Colonic mucosa (tissue), 4 donors: Measurements from ENCODE around the gene POMGNT1. TPM values are rescaled to one million over a fixed set of nuclear protein-coding genes. Genes with fewer than 3 reads are reported as not detected.

Experiments
- DNase-seq: peaks from one replicate; pipeline ENCODE4 v3.0.0-alpha.2; 2020
- H3K27ac ChIP-seq: fragments of 200-600 bp; one replicate; pipeline ENCODE4 v1.8.0; 2021
- H3K27me3 ChIP-seq: fragments of 200-600 bp; one replicate; pipeline ENCODE4 v1.8.0; 2021
- H3K36me3 ChIP-seq: fragments of 200-600 bp; one replicate; pipeline ENCODE4 v1.8.0; 2021
- H3K4me1 ChIP-seq: fragments of 200-600 bp; one replicate; pipeline ENCODE4 v1.8.0; 2021; ENCODE audit warnings: mild to moderate bottlenecking
- H3K4me3 ChIP-seq: fragments of 200-600 bp; one replicate; pipeline ENCODE4 v1.8.0; 2021
- H3K9ac ChIP-seq, 2 donors: one replicate each; pipeline ENCODE4 v1.7.0; 2013; ENCODE audit warnings: control low read depth in 2 of 2, low read depth in 2 of 2, low read length in 2 of 2
- H3K9me3 ChIP-seq: fragments of 200-600 bp; one replicate; pipeline ENCODE4 v1.8.0; 2021
- intact Hi-C: fragments of 100-400 bp; cut with DNase I; formaldehyde crosslinking; loops from one replicate; pipeline ENCODE4 v1.14.1; 2022
- total RNA-seq, 2 donors: library from RNA; stranded (reverse); fragmentation: NEBNext Ultra II Directional in 1 of 2; extraction: Animal tissue kit (Norgen Biotek cat#: 25700) in 1 of 2; gene quantifications; one replicate each; pipeline ENCODE4 v1.2.1, GENCODE V29; 2021
- TF ChIP-seq, protein P1 (sequence below): fragments of 200-600 bp; IDR thresholded peaks from one replicate; pipeline ENCODE4 v1.8.0; 2022; ENCODE audit warnings: antibody characterized with exemption, mild to moderate bottlenecking
- donor health status: healthy.
- donor health status: DM: no; HTN: no; CAD: no.
- donor health status: DM: no; HTN: no; CAD: no.

Gene POMGNT1
- total RNA-seq, 2 donors from 2014 or later = 20.9 to 38.9 TPM

DNA sequence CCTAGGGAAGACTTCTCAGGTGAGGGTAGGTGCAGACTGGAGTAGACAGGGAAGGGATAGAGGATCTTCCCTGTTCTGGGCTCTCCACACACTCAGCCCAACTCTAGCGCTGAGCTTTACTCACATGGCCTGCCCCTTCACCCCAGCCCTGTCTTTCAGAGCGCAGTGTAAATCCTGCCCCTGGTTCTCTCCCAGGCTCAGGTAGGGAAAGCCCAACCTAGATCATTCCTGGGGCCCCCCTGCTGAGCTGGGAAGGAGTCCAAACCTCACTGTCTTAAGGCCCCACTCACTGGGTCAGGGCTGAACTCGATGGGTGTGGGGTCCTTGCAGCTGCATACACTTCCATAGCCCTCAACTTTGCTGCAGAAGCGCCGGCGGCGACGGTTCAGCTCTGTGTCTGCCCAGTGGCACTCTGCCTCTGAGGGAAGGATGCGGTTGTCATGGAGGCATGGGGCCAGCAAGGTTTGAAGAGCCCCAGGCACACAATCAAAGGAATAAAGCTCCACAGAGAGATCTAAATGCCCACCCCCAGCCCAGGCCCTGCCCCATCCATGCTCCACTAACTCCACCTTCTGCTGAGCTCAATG, 4.2 kb downstream of the POMGNT1 start:
- Histone ChIP-seq H3K9me3 (no peaks in the 10 kb centered on the region), H3K9ac (no peak overlapping the region), H3K27ac (no peak overlapping the region), H3K36me3 (peaks cover 5% of the 10 kb centered on the region), H3K4me3 (no peak overlapping the region), H3K4me1 (peaks cover 11% of the 10 kb centered on the region), H3K27me3 (no peaks in the 10 kb centered on the region)
- no peak for DNase-seq
- intact Hi-C loops = no loop called here
- TF ChIP-seq, protein P1, sequence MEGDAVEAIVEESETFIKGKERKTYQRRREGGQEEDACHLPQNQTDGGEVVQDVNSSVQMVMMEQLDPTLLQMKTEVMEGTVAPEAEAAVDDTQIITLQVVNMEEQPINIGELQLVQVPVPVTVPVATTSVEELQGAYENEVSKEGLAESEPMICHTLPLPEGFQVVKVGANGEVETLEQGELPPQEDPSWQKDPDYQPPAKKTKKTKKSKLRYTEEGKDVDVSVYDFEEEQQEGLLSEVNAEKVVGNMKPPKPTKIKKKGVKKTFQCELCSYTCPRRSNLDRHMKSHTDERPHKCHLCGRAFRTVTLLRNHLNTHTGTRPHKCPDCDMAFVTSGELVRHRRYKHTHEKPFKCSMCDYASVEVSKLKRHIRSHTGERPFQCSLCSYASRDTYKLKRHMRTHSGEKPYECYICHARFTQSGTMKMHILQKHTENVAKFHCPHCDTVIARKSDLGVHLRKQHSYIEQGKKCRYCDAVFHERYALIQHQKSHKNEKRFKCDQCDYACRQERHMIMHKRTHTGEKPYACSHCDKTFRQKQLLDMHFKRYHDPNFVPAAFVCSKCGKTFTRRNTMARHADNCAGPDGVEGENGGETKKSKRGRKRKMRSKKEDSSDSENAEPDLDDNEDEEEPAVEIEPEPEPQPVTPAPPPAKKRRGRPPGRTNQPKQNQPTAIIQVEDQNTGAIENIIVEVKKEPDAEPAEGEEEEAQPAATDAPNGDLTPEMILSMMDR = no peak

DNA sequence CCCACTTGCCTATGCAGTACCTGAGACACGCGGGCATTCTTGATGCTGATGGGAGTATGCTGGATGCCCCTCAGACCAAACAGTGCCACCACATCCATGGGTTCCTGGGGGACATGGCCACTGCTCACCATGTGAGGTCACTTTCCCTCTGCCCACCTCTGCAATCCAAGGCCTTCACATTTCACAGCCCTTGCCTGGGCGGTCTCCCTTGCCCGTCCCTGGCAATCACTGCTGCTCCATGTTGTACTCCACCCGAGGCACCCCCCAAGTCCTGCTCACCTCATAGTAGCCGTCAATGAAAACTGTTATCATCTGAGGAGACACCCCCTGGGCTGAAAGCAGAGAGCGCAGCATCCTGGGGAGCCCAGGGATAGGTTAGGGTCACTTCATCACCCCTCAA, 4.9 kb downstream of the POMGNT1 start:
- H3K4me3 ChIP-seq = no peak overlapping the region
- H3K9ac ChIP-seq = no peak overlapping the region
- TF ChIP-seq, protein P1 = no peak
- DNase-seq = no peak
- no peak overlapping the region for H3K27ac ChIP-seq
- H3K27me3 ChIP-seq = no peaks in the 10 kb centered on the region
- H3K4me1 ChIP-seq = peaks cover 18% of the 10 kb centered on the region
- peaks cover 5% of the 10 kb centered on the region for H3K36me3 ChIP-seq
- no peaks in the 10 kb centered on the region for H3K9me3 ChIP-seq
- intact Hi-C loops = no loop called here

DNA sequence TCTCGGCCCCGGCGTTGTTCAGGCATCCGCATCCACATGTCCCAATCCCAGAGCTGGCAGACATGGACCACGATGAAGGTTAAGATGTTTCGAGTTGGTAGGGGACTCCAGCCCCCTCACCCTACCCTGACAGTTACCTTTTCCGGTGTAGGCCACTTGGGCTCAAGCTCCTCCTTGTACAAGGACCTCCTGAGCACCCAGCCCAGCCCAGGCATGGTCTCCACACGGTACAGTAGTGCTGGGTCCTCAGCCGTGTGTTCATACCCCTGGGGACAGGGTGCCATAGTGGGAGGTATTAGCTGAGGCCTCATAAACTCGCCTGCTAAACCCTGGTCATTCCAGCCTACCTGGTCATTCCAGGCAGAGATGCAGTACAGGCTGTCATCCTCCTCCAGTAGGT, 6.1 kb downstream of the POMGNT1 start:
- intact Hi-C loops = no loop called here
- TF ChIP-seq, protein P1 = no peak
- H3K36me3 ChIP-seq = peaks cover 5% of the 10 kb centered on the region

DNA sequence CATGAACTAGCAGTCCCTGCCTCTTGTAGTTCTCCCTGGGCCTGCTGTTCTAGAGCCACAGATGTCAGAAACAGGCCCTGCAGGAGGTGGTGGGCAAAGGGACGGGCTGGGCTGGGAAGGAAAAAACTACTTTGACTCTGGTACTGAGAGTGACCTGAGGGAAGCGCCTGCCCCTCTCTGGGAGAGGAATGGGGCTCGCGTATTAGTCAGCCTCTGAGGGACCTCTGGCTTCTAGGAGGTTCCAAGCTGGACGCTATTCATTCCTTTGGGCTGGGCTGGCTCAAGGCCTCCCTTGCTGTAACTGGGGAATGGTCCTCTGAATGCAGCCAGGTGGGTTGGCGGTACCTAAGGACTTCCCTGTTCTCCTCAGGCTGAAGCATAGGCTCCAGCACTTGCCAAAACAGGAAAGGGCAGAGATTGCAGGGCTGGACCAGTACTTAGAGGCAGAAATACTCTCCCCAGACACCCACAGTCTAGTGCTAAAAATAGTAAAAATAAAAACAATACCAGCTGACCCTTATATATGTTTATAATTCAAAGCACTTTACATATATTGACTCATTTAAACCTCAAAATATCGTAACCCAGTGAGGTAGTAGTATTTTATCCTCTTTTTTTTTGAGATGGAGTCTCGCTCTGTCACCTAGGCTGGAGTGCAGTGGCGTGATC, 7.1 kb downstream of the POMGNT1 start:
- TF ChIP-seq, protein P1 = no peak
- no peak overlapping the region for H3K9ac ChIP-seq
- H3K27me3 ChIP-seq = no peaks in the 10 kb centered on the region
- no peak for DNase-seq
- peaks cover 10% of the 10 kb centered on the region for H3K4me1 ChIP-seq
- no peak overlapping the region for H3K4me3 ChIP-seq
- intact Hi-C loops = no loop called here
- no peaks in the 10 kb centered on the region for H3K9me3 ChIP-seq
- H3K27ac ChIP-seq = no peak overlapping the region
- H3K36me3 ChIP-seq = peaks cover 5% of the 10 kb centered on the region

More for the DNA sequence above, 6.1 kb downstream of the POMGNT1 start:
- Histone ChIP-seq H3K9ac (no peak overlapping the region), H3K4me1 (peaks cover 15% of the 10 kb centered on the region), H3K9me3 (no peaks in the 10 kb centered on the region), H3K4me3 (no peak overlapping the region), H3K27ac (no peak overlapping the region), H3K27me3 (no peaks in the 10 kb centered on the region)
- DNase-seq = peak; percentile 27

DNA sequence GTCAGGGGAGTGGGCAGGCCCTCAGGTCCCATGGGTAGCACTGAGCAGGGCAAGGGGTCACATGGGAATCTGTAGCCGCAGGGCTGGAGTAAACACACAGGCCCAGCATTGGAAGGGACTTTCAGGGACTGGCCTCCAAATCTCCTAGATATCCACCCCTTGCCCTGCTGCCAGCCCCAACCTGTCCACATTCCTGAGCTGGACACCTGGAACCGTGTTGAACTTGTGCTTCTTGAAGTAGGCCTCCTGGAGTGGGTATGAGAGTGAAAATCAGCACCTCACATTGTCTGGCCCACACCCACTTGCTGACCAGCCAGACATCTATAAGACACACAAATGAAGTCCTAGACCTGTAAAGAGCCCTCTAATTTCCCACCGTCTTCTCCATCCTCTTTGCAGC, 7.7 kb downstream of the POMGNT1 start:
- H3K9me3 ChIP-seq = no peaks in the 10 kb centered on the region
- H3K4me1 ChIP-seq = peaks cover 10% of the 10 kb centered on the region
- no peak overlapping the region for H3K9ac ChIP-seq
- intact Hi-C loops = no loop called here
- H3K4me3 ChIP-seq = no peak overlapping the region
- no peak overlapping the region for H3K27ac ChIP-seq
- H3K27me3 ChIP-seq = no peaks in the 10 kb centered on the region
- peaks cover 5% of the 10 kb centered on the region for H3K36me3 ChIP-seq
- TF ChIP-seq, protein P1 = no peak
- no peak for DNase-seq
